AG04450 (cell line): ENCODE results near the gene PGBD4. TPM values are rescaled to one million over a fixed set of nuclear protein-coding genes. Genes with fewer than 3 reads are reported as not detected.

ENCODE experiments used
- CTCF ChIA-PET: fragments of 300-600, 350-600 bp; formaldehyde crosslinking; extraction: SDS; loops from one replicate; lab custom pipeline; 2022; ENCODE audit warnings: antibody characterized with exemption, inconsistent platforms; lab: Charles Lee
- POLR2A ChIA-PET: fragments of 350-600 bp; formaldehyde crosslinking; extraction: SDS; loops from one replicate; lab custom pipeline; 2021; ENCODE audit warnings: antibody characterized with exemption, inconsistent platforms; lab: Yijun Ruan, JAX
- DNase-seq: peaks from one replicate; pipeline ENCODE4 v3.0.0-alpha.2; 2011; ENCODE audit warnings: low read depth, low spot score
- H3K27ac ChIP-seq: one replicate; pipeline ENCODE4 v1.5.1; 2012; ENCODE audit warnings: low read depth, low read length, control low read depth
- H3K27me3 ChIP-seq: one replicate; pipeline ENCODE4 v1.6.0; 2012; ENCODE audit warnings: low read length; ENCODE audit not compliant: control insufficient read depth, insufficient read depth
- H3K4me3 ChIP-seq: 2 replicates; pipeline ENCODE4 v1.5.1; 2011; ENCODE audit warnings: mild to moderate bottlenecking, low read depth, low read length, control low read depth
- H3K9me3 ChIP-seq: 2 replicates; pipeline ENCODE4 v1.5.1; 2012; ENCODE audit warnings: low read length; ENCODE audit not compliant: control insufficient read depth, insufficient read depth
- polyA plus RNA-seq: library from polyadenylated mRNA; depleted of rRNA; stranded (reverse); fragments of >200 nt; gene quantifications from 2 replicates; pipeline ENCODE4 v1.2.3, GENCODE V29; 2011
- TF ChIP-seq, protein P1 (sequence below): IDR thresholded peaks from 2 replicates; pipeline ENCODE4 v1.5.1; 2011; ENCODE audit warnings: low read depth, low read length, control low read depth, inconsistent platforms

Gene PGBD4
- polyA plus RNA-seq, 1 experiment, result 2.2 TPM

DNA sequence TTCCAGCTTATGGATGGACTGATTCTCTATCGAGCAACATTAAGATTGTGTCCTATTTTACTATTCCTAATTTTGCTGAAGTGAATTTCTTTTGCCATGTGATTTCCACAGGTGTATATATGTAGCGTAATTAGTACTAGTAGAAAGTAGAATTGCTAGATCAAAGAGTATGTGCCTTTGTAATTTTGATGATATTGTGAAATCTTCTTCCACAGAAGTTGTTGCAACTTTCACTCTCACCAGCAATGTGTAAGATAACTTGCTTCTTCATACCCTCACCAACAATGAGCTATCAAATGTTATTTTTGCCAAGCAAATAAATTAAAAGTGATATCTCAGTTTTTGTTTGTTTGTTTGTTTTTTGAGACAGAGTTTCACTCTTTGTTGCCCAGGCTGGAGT, 5.4 kb downstream of the PGBD4 start:
- no peaks in the 10 kb centered on the region for H3K9me3 ChIP-seq
- ChIA-PET CTCF (interaction anchor here (0.6 to 7.7 kb wide), 3 partner anchors 101 to 480 kb away, joined by 3 to 109 read pairs (median 4); partner anchors contain the start of gene KATNBL1), POLR2A (interaction anchor here (1.5 kb wide), 1 partner anchor 102 kb away, joined by 6 read pairs; no protein-coding TSS in a partner anchor)
- no peak overlapping the region for H3K4me3 ChIP-seq
- no peak overlapping the region for H3K27ac ChIP-seq
- TF ChIP-seq, protein P1, sequence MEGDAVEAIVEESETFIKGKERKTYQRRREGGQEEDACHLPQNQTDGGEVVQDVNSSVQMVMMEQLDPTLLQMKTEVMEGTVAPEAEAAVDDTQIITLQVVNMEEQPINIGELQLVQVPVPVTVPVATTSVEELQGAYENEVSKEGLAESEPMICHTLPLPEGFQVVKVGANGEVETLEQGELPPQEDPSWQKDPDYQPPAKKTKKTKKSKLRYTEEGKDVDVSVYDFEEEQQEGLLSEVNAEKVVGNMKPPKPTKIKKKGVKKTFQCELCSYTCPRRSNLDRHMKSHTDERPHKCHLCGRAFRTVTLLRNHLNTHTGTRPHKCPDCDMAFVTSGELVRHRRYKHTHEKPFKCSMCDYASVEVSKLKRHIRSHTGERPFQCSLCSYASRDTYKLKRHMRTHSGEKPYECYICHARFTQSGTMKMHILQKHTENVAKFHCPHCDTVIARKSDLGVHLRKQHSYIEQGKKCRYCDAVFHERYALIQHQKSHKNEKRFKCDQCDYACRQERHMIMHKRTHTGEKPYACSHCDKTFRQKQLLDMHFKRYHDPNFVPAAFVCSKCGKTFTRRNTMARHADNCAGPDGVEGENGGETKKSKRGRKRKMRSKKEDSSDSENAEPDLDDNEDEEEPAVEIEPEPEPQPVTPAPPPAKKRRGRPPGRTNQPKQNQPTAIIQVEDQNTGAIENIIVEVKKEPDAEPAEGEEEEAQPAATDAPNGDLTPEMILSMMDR, result no peak
- no peak for DNase-seq
- H3K27me3 ChIP-seq, result no peaks in the 10 kb centered on the region

DNA sequence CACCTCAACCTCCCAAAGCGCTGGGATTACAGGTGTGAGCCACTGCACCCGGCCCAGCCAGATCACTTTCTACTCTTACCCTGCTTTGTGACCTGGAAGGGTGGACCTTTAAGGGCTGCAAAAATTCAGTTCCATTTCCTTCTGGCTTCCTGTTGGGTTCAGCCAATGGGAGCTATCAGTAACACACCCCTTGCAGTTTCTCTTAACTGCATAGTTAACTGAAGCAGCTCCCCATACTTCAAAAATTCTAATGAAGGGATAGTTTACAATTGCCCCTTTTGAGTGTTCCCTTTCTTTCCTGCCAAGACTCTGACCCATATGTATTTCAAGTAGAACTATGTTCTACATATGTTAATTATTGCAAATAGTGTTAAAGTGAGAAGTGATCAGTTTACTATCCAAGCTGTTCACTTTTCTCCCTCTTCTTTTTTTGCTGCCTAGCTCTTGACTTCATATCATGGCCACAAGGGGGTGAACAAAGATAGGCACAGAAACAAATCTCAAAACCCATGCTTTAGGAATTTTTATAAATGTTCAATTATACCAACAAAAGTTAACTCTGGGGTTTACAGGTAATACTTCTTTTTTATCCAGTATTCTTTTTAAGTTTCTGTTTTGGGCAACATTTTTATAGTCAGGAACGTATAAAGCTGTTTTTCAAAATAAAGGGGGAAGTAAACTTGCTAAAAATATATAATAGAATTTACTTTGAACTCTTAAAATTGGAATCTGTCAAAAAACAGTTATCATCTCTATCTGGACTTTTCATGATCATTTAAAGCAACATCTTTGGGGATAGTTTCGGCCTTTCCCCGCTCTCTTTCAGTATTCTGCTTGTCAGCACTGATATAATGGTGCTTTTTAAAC, 8.1 kb downstream of the PGBD4 start:
- CTCF ChIA-PET, result interaction anchor here (0.6 to 7.7 kb wide), 37 partner anchors 10 to 485 kb away, joined by 3 to 109 read pairs (median 4); partner anchors contain the start of genes EMC4, KATNBL1, LPCAT4 and SLC12A6
- TF ChIP-seq, protein P1, result peak; percentile 85
- Histone ChIP-seq H3K9me3 (no peaks in the 10 kb centered on the region), H3K27ac (no peak overlapping the region), H3K27me3 (no peaks in the 10 kb centered on the region), H3K4me3 (no peak overlapping the region)
- peak; percentile 16 for DNase-seq
- POLR2A ChIA-PET, result interaction anchor here (0.6 to 2.7 kb wide), 2 partner anchors 8 to 99 kb away, joined by 3 to 16 read pairs; partner anchors contain the start of genes EMC7, KATNBL1 and PGBD4

DNA sequence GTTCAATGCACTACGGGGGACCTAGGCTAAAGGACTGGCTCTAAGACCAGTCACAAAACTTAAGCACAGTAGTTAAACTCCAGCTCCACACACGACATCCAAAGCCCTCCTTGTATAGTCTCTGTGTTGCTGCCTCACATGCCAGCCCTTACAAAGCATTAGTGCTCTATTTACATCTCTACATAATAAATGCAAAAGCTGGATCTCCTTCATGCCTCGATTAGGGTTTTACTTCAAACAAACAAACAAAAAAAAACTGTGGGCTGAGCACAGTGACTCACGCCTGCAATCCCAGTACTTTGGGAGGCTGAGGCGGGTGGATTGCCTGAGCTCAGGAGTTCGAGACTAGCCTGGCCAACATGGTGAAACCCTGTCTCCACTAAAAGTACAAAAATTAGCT, 9.6 kb downstream of the PGBD4 start:
- Histone ChIP-seq H3K27me3 (no peaks in the 10 kb centered on the region), H3K9me3 (no peaks in the 10 kb centered on the region), H3K4me3 (no peak overlapping the region), H3K27ac (no peak overlapping the region)
- ChIA-PET POLR2A (interaction anchor here (0.6 to 2.7 kb wide), 2 partner anchors 98 to 110 kb away, joined by 11 to 16 read pairs; partner anchors contain the start of gene KATNBL1), CTCF (interaction anchor here (0.8 to 7.7 kb wide), 5 partner anchors 14 to 476 kb away, joined by 3 to 109 read pairs (median 16); partner anchors contain the start of gene KATNBL1)
- TF ChIP-seq, protein P1, result no peak
- DNase-seq, result no peak

DNA sequence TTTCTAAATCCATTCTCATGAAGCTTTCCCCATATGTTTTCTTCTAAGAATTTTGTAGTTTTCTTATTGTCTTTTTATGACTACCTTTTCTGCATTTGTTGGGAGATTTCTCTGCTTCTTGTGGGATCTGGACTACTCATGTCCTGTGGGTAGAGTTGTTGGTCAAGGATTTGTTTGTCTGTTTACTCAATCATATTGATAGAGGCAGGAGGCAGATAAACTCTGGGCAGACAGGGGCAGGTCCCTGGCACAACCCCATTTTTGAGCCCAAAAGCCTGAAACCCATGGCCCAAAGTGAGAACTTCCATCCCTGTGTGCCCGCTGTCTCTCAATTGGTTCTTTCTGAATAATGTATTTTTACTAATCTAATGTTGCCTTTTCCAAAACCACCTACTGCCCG, 12.3 kb downstream of the PGBD4 start:
- CTCF ChIA-PET, result no interaction called here
- no peak overlapping the region for H3K27ac ChIP-seq

More for the DNA sequence above, 12.3 kb downstream of the PGBD4 start:
- POLR2A ChIA-PET, result interaction anchor here (1.1 kb wide), 1 partner anchor 96 kb away, joined by 4 read pairs; the partner anchor contains the start of gene KATNBL1
- DNase-seq, result no peak
- TF ChIP-seq, protein P1, result no peak
- Histone ChIP-seq H3K27me3 (no peaks in the 10 kb centered on the region), H3K9me3 (no peaks in the 10 kb centered on the region), H3K4me3 (no peak overlapping the region)
